Loucy (cell line): ENCODE results near the gene C3orf20.

ENCODE experiments used
- EZH2phosphoT487 ChIP-seq: fragments of 200-600 bp; IDR thresholded peaks from 2 replicates; pipeline ENCODE4 v1.6.1; 2018; ENCODE audit warnings: antibody characterized with exemption, mild to moderate bottlenecking, moderate library complexity, borderline replicate concordance
- TF ChIP-seq, protein P1 (sequence below): fragments of 200-600 bp; sonication (generic); conservative IDR thresholded peaks from 2 replicates; pipeline ENCODE4 v1.5.1; 2014; ENCODE audit warnings: mild to moderate bottlenecking, antibody characterized with exemption, low read length

DNA sequence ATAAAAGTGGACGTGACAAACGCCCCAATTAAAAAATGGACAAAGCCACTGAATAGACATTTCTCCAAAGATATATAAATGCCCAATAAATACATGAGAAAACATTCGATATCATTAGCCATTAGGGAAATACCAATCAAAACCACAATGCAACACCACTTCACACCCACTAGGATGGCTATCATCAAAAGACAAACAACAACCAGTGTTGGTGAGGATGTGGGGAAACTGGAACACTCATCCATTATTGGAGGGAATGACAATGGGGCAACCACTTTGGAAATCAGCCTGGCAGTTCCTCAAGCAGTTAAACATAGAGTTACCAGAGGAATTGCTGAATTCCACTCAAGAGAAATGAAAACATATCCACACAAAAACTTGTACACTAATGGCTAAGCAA lies 111.4 kb downstream of the C3orf20 start:
- TF ChIP-seq, protein P1, sequence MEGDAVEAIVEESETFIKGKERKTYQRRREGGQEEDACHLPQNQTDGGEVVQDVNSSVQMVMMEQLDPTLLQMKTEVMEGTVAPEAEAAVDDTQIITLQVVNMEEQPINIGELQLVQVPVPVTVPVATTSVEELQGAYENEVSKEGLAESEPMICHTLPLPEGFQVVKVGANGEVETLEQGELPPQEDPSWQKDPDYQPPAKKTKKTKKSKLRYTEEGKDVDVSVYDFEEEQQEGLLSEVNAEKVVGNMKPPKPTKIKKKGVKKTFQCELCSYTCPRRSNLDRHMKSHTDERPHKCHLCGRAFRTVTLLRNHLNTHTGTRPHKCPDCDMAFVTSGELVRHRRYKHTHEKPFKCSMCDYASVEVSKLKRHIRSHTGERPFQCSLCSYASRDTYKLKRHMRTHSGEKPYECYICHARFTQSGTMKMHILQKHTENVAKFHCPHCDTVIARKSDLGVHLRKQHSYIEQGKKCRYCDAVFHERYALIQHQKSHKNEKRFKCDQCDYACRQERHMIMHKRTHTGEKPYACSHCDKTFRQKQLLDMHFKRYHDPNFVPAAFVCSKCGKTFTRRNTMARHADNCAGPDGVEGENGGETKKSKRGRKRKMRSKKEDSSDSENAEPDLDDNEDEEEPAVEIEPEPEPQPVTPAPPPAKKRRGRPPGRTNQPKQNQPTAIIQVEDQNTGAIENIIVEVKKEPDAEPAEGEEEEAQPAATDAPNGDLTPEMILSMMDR = no peak
- TF ChIP-seq EZH2phosphoT487 = no peak
